IMR-90 (cell line): ENCODE data around the gene CRTAC1.

Experiments used
- CEBPB ChIP-seq: IDR thresholded peaks from 2 replicates; pipeline ENCODE4 v1.6.1; 2012; ENCODE audit warnings: low read depth, low read length, improper control_type of control experiment
- POLR2A ChIP-seq: IDR thresholded peaks from 2 replicates; pipeline ENCODE4 v1.6.1; 2012; ENCODE audit warnings: mild to moderate bottlenecking, low read depth, low read length
- RAD21 ChIP-seq: IDR thresholded peaks from 2 replicates; pipeline ENCODE4 v1.6.1; 2012; ENCODE audit warnings: low read length, improper control_type of control experiment
- RFX5 ChIP-seq: IDR thresholded peaks from 2 replicates; pipeline ENCODE4 v1.8.0; 2012; ENCODE audit warnings: low read depth, mild to moderate bottlenecking, low read length, moderate library complexity
- TF ChIP-seq, protein P1 (sequence below): conservative IDR thresholded peaks from 2 replicates; pipeline ENCODE4 v1.5.1; 2012; ENCODE audit warnings: mild to moderate bottlenecking, low read depth, low read length, improper control_type of control experiment

DNA sequence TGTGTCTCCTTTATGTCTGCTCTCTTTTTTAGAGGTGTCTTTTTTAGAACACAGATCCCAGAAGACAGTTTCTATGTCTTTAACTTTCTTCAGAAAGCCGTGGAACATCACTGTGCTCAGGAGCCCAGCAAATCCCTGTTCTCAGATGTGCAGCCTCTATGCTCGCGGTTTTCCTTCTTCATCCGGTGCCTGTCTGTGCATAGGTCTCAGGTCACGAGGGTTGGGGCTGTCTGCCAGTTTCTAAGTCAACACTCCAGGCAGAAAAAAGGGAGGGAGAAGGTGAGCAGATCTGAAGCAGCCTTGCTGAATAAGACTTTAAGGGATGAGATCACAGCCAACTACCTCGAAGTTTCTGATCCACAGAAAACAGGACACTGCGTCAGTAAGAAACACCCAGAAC lies 68.5 kb downstream of the CRTAC1 start:
- TF ChIP-seq CEBPB (no peak), POLR2A (no peak), RAD21 (no peak), RFX5 (no peak)
- TF ChIP-seq, protein P1, sequence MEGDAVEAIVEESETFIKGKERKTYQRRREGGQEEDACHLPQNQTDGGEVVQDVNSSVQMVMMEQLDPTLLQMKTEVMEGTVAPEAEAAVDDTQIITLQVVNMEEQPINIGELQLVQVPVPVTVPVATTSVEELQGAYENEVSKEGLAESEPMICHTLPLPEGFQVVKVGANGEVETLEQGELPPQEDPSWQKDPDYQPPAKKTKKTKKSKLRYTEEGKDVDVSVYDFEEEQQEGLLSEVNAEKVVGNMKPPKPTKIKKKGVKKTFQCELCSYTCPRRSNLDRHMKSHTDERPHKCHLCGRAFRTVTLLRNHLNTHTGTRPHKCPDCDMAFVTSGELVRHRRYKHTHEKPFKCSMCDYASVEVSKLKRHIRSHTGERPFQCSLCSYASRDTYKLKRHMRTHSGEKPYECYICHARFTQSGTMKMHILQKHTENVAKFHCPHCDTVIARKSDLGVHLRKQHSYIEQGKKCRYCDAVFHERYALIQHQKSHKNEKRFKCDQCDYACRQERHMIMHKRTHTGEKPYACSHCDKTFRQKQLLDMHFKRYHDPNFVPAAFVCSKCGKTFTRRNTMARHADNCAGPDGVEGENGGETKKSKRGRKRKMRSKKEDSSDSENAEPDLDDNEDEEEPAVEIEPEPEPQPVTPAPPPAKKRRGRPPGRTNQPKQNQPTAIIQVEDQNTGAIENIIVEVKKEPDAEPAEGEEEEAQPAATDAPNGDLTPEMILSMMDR, result no peak
